Coronary artery (tissue), 2 donors: ENCODE results near the gene FCRLA.

Experiments used
- DNase-seq: peaks from one replicate; pipeline ENCODE4 v3.0.0-alpha.2; 2017; ENCODE audit warnings: low spot score
- H3K27ac ChIP-seq, 2 donors: fragments of 200-600 bp; sonication (generic); one replicate each; pipeline ENCODE4 v1.5.1; 2016 to 2019
- H3K4me3 ChIP-seq: fragments of 200-600 bp; sonication (generic); 2 replicates; pipeline ENCODE4 v1.5.1; 2016; ENCODE audit warnings: mild to moderate bottlenecking, moderate library complexity
- TF ChIP-seq, protein P1 (sequence below): fragments of 200-600 bp; sonication (generic); IDR thresholded peaks from one replicate; pipeline ENCODE4 v1.5.1; 2019; ENCODE audit warnings: antibody characterized with exemption

Gene FCRLA

GRCh38 chr1:161726473-161727255 lies 19.6 kb downstream of the FCRLA start:
- Histone ChIP-seq H3K27ac (peak overlapping the region; percentile 49 to 89), H3K4me3 (peak overlapping the region; percentile 95)
- TF ChIP-seq, protein P1, sequence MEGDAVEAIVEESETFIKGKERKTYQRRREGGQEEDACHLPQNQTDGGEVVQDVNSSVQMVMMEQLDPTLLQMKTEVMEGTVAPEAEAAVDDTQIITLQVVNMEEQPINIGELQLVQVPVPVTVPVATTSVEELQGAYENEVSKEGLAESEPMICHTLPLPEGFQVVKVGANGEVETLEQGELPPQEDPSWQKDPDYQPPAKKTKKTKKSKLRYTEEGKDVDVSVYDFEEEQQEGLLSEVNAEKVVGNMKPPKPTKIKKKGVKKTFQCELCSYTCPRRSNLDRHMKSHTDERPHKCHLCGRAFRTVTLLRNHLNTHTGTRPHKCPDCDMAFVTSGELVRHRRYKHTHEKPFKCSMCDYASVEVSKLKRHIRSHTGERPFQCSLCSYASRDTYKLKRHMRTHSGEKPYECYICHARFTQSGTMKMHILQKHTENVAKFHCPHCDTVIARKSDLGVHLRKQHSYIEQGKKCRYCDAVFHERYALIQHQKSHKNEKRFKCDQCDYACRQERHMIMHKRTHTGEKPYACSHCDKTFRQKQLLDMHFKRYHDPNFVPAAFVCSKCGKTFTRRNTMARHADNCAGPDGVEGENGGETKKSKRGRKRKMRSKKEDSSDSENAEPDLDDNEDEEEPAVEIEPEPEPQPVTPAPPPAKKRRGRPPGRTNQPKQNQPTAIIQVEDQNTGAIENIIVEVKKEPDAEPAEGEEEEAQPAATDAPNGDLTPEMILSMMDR: no peak
- peak; percentile 88 for DNase-seq

DNA sequence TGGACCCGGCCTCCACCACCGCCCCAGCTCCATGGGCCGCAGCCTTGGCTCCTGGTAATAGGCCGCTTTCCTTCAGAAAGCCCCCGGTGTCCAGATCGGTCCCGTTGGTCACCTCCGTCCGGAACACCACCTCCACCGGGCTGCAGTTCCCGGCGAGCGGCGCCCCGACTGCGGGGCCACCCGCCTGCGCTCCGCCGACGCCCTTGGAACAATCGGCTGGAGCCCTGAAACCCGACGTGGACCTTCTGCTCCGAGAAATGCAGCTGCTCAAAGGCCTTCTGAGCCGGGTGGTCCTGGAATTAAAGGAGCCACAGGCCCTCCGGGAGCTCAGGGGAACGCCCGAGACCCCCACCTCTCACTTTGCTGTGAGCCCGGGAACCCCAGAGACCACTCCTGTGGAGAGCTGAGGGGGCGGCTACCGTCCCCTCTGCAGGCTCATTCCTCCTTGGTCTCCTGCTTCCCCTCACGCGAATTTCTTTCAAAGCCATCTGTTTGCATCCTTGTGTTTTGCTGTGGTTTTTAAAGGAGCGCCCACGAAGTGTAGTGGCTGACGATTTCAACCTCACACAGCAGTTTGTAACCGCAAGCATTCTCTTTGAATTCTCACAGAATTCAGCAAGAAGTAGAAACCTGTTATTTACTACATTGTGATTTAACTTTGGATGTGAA lies 20.4 kb downstream of the FCRLA start:
- DNase-seq: no peak
- peak overlapping the region; percentile 44 to 89 for H3K27ac ChIP-seq
- TF ChIP-seq, protein P1: no peak
- H3K4me3 ChIP-seq: peak overlapping the region; percentile 95

DNA sequence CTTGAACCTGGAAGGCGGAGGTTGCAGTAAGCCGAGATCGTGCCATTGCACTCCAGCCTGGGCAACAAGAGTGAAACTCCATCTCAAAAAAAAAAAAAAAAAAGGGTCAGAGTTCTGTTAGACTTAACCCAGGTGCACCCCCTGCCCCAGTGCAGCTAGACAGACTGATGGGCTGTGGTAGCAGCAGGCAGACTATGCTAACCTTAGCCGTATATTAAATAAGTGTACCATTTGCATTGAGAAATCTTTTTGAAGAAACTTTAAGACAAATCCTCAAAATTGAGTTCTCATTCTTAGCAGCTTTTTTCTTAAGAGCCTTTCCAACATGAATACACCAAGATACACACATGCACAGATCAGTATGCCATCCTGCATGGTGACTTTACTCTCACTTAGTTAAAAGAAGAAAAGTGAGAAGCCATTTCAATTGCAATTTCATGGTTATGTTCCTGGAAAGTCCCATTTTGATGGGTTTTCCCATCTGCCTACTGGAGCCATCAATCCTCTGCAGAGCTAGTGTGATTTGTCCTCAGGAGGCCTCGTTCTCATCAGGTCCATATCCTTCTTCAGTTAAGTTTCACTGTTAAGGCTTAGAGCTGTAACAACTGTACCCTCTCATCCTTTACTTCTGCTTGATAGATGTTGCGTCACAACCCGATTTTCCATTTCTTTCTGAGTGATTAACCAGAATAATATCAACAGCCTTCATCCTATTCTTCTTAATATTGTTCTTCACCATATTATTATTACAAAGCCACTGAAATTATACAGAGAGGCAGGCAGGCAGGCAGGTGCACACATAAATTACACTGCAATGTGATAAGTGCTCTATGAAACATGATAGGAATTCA lies 21.6 kb downstream of the FCRLA start:
- H3K27ac ChIP-seq: no peak overlapping the region
- TF ChIP-seq, protein P1: no peak
- H3K4me3 ChIP-seq: no peak overlapping the region
- DNase-seq: no peak

GRCh38 chr1:161730050-161730564 lies 23.1 kb downstream of the FCRLA start:
- TF ChIP-seq, protein P1: no peak
- DNase-seq: no peak
- no peak overlapping the region for H3K27ac ChIP-seq
- no peak overlapping the region for H3K4me3 ChIP-seq

DNA sequence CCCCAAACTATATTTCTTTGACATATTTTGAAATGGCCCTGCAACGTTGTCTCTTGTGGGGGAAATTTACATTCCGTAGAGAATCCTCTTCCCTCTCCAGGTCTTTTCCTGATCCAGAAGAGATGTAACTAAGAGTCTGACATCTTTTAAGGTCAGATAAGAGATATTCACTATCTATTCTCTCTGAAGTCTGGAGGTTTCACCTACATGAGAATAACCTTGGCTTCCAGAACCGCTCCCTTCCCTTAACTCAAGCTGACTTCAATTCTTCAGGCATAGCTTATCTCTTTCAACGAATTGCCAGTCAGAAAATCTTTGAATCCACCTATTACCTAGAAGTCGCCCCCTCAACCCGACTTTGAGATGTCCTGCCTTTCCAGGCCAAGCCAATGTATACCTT lies 24.2 kb downstream of the FCRLA start:
- TF ChIP-seq, protein P1: no peak
- no peak overlapping the region for H3K27ac ChIP-seq
- no peak overlapping the region for H3K4me3 ChIP-seq
- no peak for DNase-seq

DNA sequence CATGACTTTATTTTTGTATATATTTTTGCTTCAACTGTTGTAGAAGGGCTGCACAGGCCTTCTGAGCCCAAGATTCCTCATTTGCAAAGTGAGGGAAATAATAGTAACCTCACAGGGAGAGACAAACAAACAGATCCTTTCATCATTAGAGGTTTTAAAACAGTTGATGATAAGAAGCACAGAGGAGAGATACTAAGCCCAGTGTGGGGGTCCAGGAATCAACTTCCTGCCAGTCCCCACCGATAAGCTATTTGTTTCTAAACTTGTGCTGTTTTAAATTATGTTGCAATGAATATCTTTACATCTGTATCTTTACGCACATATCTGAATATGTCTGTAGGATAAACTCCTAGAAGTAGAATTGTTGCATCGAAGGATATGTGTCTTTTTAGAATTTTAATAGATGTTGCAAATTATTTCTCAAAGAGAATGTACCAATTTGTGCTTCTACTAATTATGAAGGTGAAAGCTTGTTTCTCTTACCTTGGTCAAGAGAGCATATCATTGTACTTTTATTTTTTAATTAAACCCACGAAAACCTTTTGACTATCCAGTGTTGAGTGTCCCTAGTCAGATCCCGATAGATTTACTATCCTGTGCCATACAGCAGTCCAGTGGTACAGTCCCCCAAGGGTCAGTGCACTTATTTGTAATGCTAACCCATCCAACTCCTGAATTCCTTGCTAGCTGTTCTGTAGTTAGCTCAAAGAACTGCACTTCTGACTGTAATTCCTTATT lies 25.1 kb downstream of the FCRLA start:
- DNase-seq: no peak

More for the DNA sequence above, 25.1 kb downstream of the FCRLA start:
- TF ChIP-seq, protein P1: no peak
- Histone ChIP-seq H3K4me3 (no peak overlapping the region), H3K27ac (no peak overlapping the region)
